ENCODE data around the gene CXCL12. TPM values are rescaled to one million over a fixed set of nuclear protein-coding genes. Genes with fewer than 3 reads are reported as not detected.

The CXCL12 gene
- total RNA-seq, 1 donor from 2014 or later = 40.8 TPM

DNA sequence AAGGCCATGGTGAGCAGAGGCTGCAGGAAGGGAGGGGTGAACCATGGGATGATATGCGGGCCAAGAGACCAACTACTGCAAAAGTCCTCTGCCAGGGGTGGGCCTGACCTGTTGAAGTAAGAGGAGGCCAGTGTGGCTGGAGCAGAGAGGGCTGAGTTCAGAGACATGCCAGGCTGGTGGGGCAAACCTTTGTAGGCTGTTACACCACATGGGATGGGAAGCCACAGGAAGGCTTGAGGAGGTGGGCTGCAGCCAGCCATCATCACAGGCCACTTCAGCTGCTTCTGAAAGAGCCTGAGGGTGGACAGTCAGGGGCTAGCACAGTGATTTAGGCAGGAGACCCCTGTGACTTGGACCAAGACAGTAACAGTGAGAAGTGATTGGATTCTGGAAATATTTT lies 20.3 kb downstream of the CXCL12 start:
- ATAC-seq (no peak), DNase-seq (no peak)
- intact Hi-C loops (cut with DNase I) = no loop called here
- no peak overlapping the region for H3K4me3 ChIP-seq
- TF ChIP-seq, protein P1, sequence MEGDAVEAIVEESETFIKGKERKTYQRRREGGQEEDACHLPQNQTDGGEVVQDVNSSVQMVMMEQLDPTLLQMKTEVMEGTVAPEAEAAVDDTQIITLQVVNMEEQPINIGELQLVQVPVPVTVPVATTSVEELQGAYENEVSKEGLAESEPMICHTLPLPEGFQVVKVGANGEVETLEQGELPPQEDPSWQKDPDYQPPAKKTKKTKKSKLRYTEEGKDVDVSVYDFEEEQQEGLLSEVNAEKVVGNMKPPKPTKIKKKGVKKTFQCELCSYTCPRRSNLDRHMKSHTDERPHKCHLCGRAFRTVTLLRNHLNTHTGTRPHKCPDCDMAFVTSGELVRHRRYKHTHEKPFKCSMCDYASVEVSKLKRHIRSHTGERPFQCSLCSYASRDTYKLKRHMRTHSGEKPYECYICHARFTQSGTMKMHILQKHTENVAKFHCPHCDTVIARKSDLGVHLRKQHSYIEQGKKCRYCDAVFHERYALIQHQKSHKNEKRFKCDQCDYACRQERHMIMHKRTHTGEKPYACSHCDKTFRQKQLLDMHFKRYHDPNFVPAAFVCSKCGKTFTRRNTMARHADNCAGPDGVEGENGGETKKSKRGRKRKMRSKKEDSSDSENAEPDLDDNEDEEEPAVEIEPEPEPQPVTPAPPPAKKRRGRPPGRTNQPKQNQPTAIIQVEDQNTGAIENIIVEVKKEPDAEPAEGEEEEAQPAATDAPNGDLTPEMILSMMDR (IDR thresholded peaks at IDR 0.05) = no peak
- no peaks in the 10 kb centered on the region for H3K27me3 ChIP-seq
- no peaks in the 10 kb centered on the region for H3K36me3 ChIP-seq
- H3K27ac ChIP-seq = no peak overlapping the region
- H3K4me1 ChIP-seq = no peaks in the 10 kb centered on the region
- H3K9me3 ChIP-seq = no peaks in the 10 kb centered on the region

DNA sequence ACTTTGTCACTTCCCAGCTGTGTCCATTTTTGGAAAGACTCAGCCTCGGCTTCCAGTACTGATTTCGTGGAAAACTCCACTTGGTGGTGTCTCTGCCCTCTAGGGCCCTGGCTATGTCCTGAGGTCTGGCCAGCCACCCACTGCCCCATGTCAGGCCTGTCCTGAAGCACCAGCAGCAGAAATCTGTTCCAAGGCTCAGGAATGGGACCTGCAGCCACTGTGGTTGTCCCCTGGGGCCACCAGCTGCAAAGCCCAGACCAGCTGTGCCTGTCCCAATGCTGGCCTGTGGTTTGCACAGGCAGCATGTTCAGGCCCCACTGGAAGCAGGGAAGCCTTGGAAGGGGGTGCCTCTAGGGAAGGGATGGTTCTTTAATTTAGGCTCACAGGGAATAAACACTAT lies 21.2 kb downstream of the CXCL12 start:
- DNase-seq (no peak), ATAC-seq (no peak)
- TF ChIP-seq, protein P1 (IDR thresholded peaks at IDR 0.05) = no peak
- H3K9me3 ChIP-seq = no peaks in the 10 kb centered on the region
- H3K36me3 ChIP-seq = no peaks in the 10 kb centered on the region
- intact Hi-C loops (cut with DNase I) = no loop called here
- H3K27ac ChIP-seq = no peak overlapping the region
- no peaks in the 10 kb centered on the region for H3K4me1 ChIP-seq
- H3K27me3 ChIP-seq = no peaks in the 10 kb centered on the region
- no peak overlapping the region for H3K4me3 ChIP-seq

DNA sequence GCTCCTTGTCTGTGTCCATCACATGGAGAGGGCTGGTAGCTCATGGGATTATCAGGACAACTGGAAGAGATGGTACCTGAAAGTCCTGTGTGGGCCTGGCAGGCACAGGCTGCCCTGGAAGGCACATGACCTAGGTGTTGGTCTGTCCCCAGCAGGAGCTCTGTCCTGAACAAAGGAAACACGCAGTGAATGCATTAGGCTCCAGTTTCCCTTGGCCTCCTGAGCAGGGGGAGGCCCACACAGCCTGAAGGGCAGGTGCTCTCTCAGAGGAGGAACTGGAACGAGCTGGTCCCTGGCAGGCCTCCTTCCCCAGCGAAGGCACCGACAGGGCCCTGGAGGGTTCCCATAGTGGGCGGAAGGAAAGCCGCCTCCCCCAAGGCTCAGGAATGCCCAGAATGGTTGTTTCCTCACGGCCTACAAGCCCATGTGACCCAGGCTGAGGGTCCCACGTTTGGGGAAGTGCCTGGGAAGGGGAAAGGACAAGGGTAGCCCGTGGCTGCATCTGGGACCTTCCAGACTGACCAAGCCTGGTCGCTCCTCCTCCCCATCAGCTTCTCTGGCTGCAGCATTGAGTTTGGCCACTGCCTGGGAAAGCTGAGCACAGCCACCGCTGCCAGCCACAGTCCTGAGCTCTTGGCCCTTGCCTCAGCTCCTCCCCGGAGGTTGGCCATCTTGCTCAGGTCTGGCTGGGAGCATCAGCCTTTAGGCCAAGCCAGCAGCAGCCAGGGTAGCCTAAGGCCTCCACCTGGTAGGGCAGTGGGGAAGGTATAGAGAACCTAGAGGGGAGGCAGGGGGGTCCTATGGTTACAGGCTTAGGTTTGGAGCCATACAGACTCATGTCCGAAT lies 21.8 kb downstream of the CXCL12 start:
- no peak overlapping the region for H3K27ac ChIP-seq
- no peaks in the 10 kb centered on the region for H3K36me3 ChIP-seq
- intact Hi-C loops (cut with DNase I) = no loop called here
- no peaks in the 10 kb centered on the region for H3K27me3 ChIP-seq
- DNase-seq = no peak
- no peak overlapping the region for H3K4me3 ChIP-seq
- TF ChIP-seq, protein P1 (IDR thresholded peaks at IDR 0.05) = no peak
- H3K4me1 ChIP-seq = no peaks in the 10 kb centered on the region
- no peak for ATAC-seq
- H3K9me3 ChIP-seq = no peaks in the 10 kb centered on the region

DNA sequence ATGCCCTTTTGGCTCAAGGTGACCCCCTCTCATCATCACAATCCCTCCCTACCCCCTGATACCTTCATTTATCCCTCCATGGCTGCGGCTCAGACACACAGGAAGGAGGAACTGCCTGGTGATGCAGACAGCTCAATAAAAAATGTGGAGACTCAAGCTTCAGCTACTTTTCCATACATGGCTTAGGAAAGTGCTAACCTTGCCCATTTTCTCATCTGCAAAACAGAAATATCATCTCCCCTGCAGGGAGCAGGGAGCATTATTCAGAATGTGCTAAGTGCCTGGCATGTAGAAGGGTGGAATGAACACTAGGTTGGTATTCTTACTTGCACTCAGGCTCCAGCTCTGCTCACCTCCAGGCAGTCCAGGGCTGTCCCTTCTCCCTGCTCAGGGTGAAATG lies 23.8 kb downstream of the CXCL12 start:
- intact Hi-C loops (cut with DNase I) = no loop called here
- DNase-seq = no peak
- no peak overlapping the region for H3K27ac ChIP-seq

DNA sequence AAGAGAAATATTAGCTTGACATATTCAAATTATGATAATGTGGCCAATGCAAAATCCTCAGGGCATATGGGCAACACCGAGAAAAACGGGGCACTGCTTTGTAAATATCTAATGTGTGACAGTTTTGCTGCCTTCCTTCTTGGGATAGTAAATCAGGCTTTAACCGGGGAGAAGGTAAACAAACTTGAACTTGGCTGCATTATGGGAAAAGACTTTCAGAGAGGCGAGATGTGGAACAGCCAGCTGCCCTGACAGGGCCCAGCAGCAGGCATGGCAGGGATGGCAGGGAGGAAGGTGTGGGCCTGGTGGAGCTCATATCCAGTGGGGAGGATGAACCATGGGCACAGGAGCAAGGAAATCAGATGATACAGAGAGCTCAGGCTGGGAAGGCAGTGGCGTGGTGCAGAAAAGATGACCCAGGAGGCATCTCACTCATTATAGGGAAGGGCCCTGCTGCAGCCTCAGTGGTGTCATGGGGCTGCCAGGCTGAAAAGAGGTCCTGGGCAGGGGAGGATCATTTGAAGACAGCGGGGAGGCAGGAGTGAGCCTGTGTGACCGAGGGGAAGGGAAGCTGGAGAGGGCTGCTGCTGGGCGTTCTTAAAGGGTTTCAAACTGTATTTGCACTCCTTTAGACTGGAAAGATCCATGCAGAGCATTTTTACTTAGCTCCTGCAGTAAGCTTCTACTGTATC lies 26.7 kb downstream of the CXCL12 start:
- no peaks in the 10 kb centered on the region for H3K4me1 ChIP-seq

More for the DNA sequence above, 23.8 kb downstream of the CXCL12 start:
- no peak for ATAC-seq
- TF ChIP-seq, protein P1 (IDR thresholded peaks at IDR 0.05) = no peak
- Histone ChIP-seq H3K27me3 (no peaks in the 10 kb centered on the region), H3K4me3 (no peak overlapping the region), H3K4me1 (no peaks in the 10 kb centered on the region), H3K36me3 (no peaks in the 10 kb centered on the region), H3K9me3 (no peaks in the 10 kb centered on the region)

More for the DNA sequence above, 26.7 kb downstream of the CXCL12 start:
- ATAC-seq (no peak), DNase-seq (no peak)
- Histone ChIP-seq H3K4me3 (no peak overlapping the region), H3K27me3 (no peaks in the 10 kb centered on the region), H3K9me3 (no peaks in the 10 kb centered on the region), H3K27ac (no peak overlapping the region), H3K36me3 (no peaks in the 10 kb centered on the region)
- intact Hi-C loops (cut with DNase I) = no loop called here
- TF ChIP-seq, protein P1 (IDR thresholded peaks at IDR 0.05) = no peak
